Colonic mucosa (tissue), 4 donors: Measurements from ENCODE around the gene FILIP1L. TPM values are rescaled to one million over a fixed set of nuclear protein-coding genes. Genes with fewer than 3 reads are reported as not detected.

Experiments
- DNase-seq: peaks from one replicate; pipeline ENCODE4 v3.0.0-alpha.2; 2020
- H3K27ac ChIP-seq: fragments of 200-600 bp; one replicate; pipeline ENCODE4 v1.8.0; 2021
- H3K27me3 ChIP-seq: fragments of 200-600 bp; one replicate; pipeline ENCODE4 v1.8.0; 2021
- H3K36me3 ChIP-seq: fragments of 200-600 bp; one replicate; pipeline ENCODE4 v1.8.0; 2021
- H3K4me1 ChIP-seq: fragments of 200-600 bp; one replicate; pipeline ENCODE4 v1.8.0; 2021; ENCODE audit warnings: mild to moderate bottlenecking
- H3K4me3 ChIP-seq: fragments of 200-600 bp; one replicate; pipeline ENCODE4 v1.8.0; 2021
- H3K9ac ChIP-seq, 2 donors: one replicate each; pipeline ENCODE4 v1.7.0; 2013; ENCODE audit warnings: control low read depth in 2 of 2, low read depth in 2 of 2, low read length in 2 of 2
- H3K9me3 ChIP-seq: fragments of 200-600 bp; one replicate; pipeline ENCODE4 v1.8.0; 2021
- CTCF ChIP-seq: fragments of 200-600 bp; IDR thresholded peaks from one replicate; pipeline ENCODE4 v1.8.0; 2022; ENCODE audit warnings: antibody characterized with exemption, mild to moderate bottlenecking
- intact Hi-C: fragments of 100-400 bp; cut with DNase I; formaldehyde crosslinking; loops from one replicate; pipeline ENCODE4 v1.14.1; 2022
- total RNA-seq, 2 donors: library from RNA; stranded (reverse); fragmentation: NEBNext Ultra II Directional in 1 of 2; extraction: Animal tissue kit (Norgen Biotek cat#: 25700) in 1 of 2; gene quantifications; one replicate each; pipeline ENCODE4 v1.2.1, GENCODE V29; 2021
- donor health status: healthy.
- donor health status: DM: no; HTN: no; CAD: no.
- donor health status: DM: no; HTN: no; CAD: no.

Gene FILIP1L
- total RNA-seq, 2 donors from 2014 or later, result 3.7 to 29.0 TPM

GRCh38 chr3:100046986-100047385 is 67.3 kb downstream of the FILIP1L start:
- Histone ChIP-seq H3K9me3 (no peaks in the 10 kb centered on the region), H3K9ac (peak overlapping the region in 1 of 2 donors; percentile 22), H3K27me3 (no peaks in the 10 kb centered on the region), H3K27ac (peak overlapping the region; percentile 71), H3K4me3 (no peak overlapping the region), H3K4me1 (peaks cover 6% of the 10 kb centered on the region), H3K36me3 (no peaks in the 10 kb centered on the region)
- TF ChIP-seq CTCF, result no peak
- no peak for DNase-seq
- intact Hi-C loops, result no loop called here

- Histone ChIP-seq H3K27ac (peak overlapping the region; percentile 36), H3K4me1 (peaks cover 8% of the 10 kb centered on the region), H3K4me3 (no peak overlapping the region), H3K9ac (no peak overlapping the region), H3K36me3 (no peaks in the 10 kb centered on the region), H3K9me3 (no peaks in the 10 kb centered on the region), H3K27me3 (no peaks in the 10 kb centered on the region)
- intact Hi-C loops, result no loop called here
- TF ChIP-seq CTCF, result no peak
- DNase-seq, result peak; percentile 44
Observed at GRCh38 chr3:100045696-100046095, 68.6 kb downstream of the FILIP1L start.

- Histone ChIP-seq H3K9ac (no peak overlapping the region), H3K9me3 (no peaks in the 10 kb centered on the region), H3K27me3 (no peaks in the 10 kb centered on the region), H3K27ac (no peak overlapping the region), H3K4me3 (no peak overlapping the region), H3K4me1 (peaks cover 8% of the 10 kb centered on the region), H3K36me3 (no peaks in the 10 kb centered on the region)
- TF ChIP-seq CTCF, result no peak
- intact Hi-C loops, result no loop called here
- no peak for DNase-seq
Observed at GRCh38 chr3:100044369-100044768, 69.9 kb downstream of the FILIP1L start.

- Histone ChIP-seq H3K4me1 (peaks cover 8% of the 10 kb centered on the region), H3K9me3 (no peaks in the 10 kb centered on the region), H3K4me3 (no peak overlapping the region), H3K27ac (peak overlapping the region; percentile 74), H3K36me3 (no peaks in the 10 kb centered on the region), H3K9ac (peak overlapping the region in 1 of 2 donors; percentile 52), H3K27me3 (no peaks in the 10 kb centered on the region)
- TF ChIP-seq CTCF, result no peak
- DNase-seq, result no peak
- intact Hi-C loops, result no loop called here
Observed at GRCh38 chr3:100043271-100043670, 71.0 kb downstream of the FILIP1L start.

GRCh38 chr3:100042166-100042981 is 71.9 kb downstream of the FILIP1L start:
- intact Hi-C loops, result no loop called here

More at GRCh38 chr3:100042166-100042981, 71.9 kb downstream of the FILIP1L start:
- H3K9me3 ChIP-seq, result no peaks in the 10 kb centered on the region
- no peaks in the 10 kb centered on the region for H3K36me3 ChIP-seq
- H3K4me1 ChIP-seq, result peaks cover 8% of the 10 kb centered on the region
- no peak overlapping the region for H3K4me3 ChIP-seq
- H3K27me3 ChIP-seq, result no peaks in the 10 kb centered on the region
- H3K27ac ChIP-seq, result peak overlapping the region; percentile 74
- H3K9ac ChIP-seq, result peak overlapping the region in 1 of 2 donors; percentile 52
- no peak for TF ChIP-seq CTCF
- no peak for DNase-seq
